Memory B cell (primary cell): Measurements from ENCODE around the gene CLBA1.
"Not testable (repeated sequence)": the region's sequence is repeated elsewhere in the genome, so short reads cannot be mapped to it uniquely, and the experiment has no call there.

ENCODE experiments used
- ATAC-seq: fragments of 150-1000 bp; cut with Tn5 transposase; 2 replicates; pipeline ENCODE4 v1.10.0; 2021; ENCODE audit warnings: low read depth, mild to moderate bottlenecking, moderate library complexity
- DNase-seq, 2 donors: peaks; one replicate each; pipeline ENCODE4 v3.0.0; 2022; ENCODE audit warnings: low spot score in 2 of 2
- H3K27ac Mint-ChIP-seq: one replicate; pipeline ENCODE4 v1.8.0; 2022; ENCODE audit warnings: mild to moderate bottlenecking, moderate library complexity, mixed read lengths
- H3K27me3 Mint-ChIP-seq: one replicate; pipeline ENCODE4 v1.8.0; 2022; ENCODE audit warnings: mixed read lengths
- H3K36me3 Mint-ChIP-seq: one replicate; pipeline ENCODE4 v1.8.0; 2022; ENCODE audit warnings: mild to moderate bottlenecking, mixed read lengths
- H3K4me1 Mint-ChIP-seq: one replicate; pipeline ENCODE4 v1.8.0; 2022; ENCODE audit warnings: mixed read lengths
- H3K4me3 Mint-ChIP-seq: one replicate; pipeline ENCODE4 v1.8.0; 2022; ENCODE audit warnings: mild to moderate bottlenecking, moderate library complexity, mixed read lengths
- H3K9me3 Mint-ChIP-seq: one replicate; pipeline ENCODE4 v1.8.0; 2022; ENCODE audit warnings: mixed read lengths

Gene CLBA1

DNA sequence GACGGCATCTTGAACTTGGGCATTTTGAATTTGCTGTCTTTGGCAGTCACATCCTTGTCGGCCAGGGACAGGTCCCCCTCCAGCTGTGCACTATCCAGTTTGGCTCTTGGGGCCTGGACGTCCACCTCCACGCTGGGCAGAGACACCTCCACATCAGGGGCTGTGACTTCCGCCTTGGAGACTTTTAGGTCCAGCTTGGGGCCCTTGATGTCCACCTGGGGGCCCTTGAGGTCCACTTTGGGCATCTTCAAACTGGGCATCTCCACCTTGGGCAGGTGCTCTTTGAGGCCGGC lies 41.6 kb upstream of the CLBA1 start:
- not testable (repeated sequence) for H3K9me3 Mint-ChIP-seq, H3K27ac Mint-ChIP-seq, H3K4me3 Mint-ChIP-seq, H3K27me3 Mint-ChIP-seq, H3K36me3 Mint-ChIP-seq, ATAC-seq, H3K4me1 Mint-ChIP-seq, DNase-seq

DNA sequence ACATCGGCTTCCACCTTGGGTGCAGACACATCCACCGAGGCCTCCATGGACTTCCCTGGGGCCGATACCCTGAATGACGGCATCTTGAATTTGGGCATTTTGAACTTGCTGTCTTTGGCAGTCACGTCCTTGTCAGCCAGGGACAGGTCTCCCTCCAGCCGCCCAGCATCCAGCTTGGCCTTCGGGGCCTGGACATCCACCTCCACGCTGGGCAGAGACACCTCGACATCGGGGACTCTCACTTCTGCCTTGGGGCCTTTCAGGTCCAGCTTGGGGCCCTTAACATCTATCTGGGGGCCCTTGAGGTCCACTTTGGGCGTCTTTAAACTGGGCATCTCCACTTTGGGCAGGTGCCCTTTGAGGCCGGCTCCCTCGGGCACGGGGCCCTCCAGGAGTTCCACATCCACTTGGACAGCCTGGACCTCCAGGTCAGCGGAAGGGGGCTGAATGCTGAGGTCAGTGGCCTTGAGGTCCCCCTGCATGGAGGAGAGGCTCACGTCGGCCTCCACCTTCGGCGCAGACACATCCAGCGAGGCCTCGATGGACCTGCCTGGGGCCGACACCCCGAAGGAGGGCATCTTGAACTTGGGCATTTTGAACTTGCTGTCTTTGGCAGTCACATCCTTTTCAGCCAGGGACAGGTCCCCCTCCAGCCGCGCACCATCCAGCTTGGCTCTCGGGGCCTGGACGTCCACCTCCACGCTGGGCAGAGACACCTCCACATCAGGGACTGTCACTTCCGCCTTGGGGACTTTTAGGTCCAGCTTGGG lies 41.0 kb upstream of the CLBA1 start:
- not testable (repeated sequence) for H3K27me3 Mint-ChIP-seq, H3K9me3 Mint-ChIP-seq, DNase-seq, H3K4me3 Mint-ChIP-seq, H3K27ac Mint-ChIP-seq, H3K4me1 Mint-ChIP-seq, ATAC-seq, H3K36me3 Mint-ChIP-seq

DNA sequence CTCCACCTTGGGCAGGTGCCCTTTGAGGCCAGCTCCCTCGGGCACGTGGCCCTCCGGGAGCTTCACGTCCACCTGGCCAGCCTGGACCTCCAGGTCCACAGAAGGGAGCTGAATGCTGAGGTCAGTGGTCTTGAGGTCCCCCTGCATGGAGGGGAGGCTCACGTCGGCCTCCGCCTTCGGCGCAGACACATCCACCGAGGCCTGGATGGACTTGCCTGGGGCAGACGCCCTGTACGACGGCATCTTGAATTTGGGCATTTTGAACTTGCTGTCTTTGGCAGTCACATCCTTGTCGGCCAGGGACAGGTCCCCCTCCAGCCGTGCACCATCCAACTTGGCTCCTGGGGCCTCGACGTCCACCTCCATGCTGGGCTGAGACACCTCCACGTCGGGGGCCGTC lies 40.3 kb upstream of the CLBA1 start:
- not testable (repeated sequence) for H3K27me3 Mint-ChIP-seq, H3K36me3 Mint-ChIP-seq, ATAC-seq, H3K9me3 Mint-ChIP-seq, H3K4me3 Mint-ChIP-seq, H3K4me1 Mint-ChIP-seq, H3K27ac Mint-ChIP-seq, DNase-seq

DNA sequence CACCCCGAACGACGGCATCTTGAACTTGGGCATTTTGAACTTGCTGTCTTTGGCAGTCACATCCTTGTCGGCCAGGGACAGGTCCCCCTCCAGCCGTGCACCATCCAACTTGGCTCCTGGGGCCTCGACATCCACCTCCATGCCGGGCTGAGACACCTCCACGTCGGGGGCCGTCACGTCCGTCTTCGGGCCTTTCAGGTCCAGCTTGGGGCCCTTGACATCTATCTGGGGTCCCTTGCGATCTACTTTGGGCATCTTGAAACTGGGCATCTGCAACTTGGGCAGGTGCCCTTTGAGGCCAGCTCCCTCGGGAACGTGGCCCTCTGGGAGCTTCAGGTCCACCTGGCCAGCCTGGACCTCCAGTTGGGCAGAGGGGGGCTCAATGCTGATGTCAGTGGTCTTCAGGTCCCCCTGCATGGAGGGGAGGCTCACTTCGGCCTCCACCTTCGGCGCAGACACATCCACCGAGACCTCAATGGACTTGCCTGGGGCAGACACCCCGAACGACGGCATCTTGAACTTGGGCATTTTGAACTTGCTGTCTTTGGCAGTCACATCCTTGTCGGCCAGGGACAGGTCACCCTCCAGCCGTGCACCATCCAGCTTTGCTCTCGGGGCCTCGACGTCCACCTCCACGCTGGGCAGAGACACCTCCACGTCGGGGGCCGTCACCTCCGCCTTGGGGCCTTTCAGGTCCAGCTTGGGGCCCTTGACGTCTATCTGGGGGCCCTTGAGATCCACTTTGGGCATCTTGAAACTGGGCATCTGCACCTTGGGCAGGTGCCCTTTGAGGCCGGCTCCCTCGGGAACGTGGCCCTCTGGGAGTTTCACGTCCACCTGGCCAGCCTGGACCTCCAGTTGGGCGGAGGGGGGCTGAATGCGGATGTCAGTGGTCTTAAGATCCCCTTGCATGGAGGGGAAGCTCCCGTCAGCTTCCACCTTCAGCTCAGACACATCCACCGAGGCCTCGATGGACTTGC lies 39.3 kb upstream of the CLBA1 start:
- not testable (repeated sequence) for H3K36me3 Mint-ChIP-seq, H3K27me3 Mint-ChIP-seq, H3K4me1 Mint-ChIP-seq, H3K27ac Mint-ChIP-seq, ATAC-seq, DNase-seq, H3K4me3 Mint-ChIP-seq, H3K9me3 Mint-ChIP-seq

DNA sequence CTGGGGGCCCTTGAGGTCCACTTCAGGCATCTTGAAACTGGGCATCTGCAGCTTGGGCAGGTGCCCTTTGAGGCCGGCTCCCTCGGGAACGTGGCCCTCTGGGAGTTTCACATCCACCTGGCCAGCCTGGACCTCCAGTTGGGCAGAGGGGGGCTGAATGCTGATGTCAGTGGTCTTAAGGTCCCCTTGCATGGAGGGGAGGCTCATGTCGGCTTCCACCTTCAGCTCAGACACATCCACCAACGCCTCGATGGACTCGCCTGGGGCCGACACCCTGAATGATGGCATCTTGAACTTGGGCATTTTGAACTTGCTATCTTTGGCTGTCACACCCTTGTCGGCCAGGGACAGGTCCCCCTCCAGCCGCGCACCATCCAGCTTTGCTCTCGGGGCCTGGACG lies 38.4 kb upstream of the CLBA1 start:
- H3K27ac Mint-ChIP-seq, H3K4me1 Mint-ChIP-seq, ATAC-seq, H3K9me3 Mint-ChIP-seq, H3K27me3 Mint-ChIP-seq, H3K36me3 Mint-ChIP-seq, H3K4me3 Mint-ChIP-seq, DNase-seq: not testable (repeated sequence)

DNA sequence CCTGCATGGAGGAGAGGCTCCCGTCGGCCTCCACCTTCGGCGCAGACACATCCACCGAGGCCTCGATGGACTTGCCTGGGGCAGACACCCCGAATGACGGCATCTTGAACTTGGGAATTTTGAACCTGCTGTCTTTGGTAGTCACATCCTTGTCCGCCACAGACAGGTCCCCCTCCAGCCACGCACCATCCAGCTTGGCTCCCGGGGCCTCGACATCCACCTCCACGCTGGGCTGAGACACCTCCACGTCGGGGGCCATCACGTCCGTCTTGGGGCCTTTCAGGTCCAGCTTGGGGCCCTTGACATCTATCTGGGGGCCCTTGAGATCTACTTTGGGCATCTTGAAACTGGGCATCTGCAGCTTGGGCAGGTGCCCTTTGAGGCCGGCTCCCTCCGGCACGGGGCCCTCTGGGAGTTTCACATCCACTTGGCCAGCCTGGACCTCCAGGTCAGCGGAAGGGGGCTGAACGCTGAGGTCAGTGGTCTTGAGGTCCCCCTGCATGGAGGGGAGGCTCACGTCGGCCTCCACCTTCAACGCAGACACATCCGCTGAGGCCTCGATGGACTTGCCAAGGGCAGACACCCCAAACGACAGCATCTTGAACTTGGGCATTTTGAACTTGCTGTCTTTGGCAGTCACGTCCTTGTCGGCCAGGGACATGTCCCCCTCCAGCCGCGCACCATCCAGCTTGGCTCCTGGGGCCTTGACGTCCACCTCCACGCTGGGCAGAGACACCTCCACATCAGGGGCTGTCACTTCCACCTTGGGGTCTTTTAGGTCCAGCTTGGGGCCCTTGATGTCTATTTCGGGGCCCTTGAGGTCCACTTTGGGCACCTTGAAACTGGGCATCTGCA lies 37.5 kb upstream of the CLBA1 start:
- H3K4me1 Mint-ChIP-seq, H3K4me3 Mint-ChIP-seq, H3K36me3 Mint-ChIP-seq, ATAC-seq, DNase-seq, H3K27me3 Mint-ChIP-seq, H3K27ac Mint-ChIP-seq, H3K9me3 Mint-ChIP-seq: not testable (repeated sequence)

DNA sequence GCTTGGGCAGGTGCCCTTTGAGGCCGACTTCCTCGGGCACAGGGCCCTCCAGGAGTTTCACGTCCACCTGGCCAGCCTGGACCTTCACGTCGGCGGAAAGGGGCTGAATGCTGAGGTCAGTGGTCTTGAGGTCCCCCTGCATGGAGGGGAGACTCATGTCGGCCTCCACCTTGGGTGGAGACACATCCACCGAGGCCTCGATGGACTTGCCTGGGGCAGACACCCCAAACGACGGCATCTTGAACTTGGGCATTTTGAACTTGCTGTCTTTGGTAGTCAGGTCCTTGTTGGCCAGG lies 36.9 kb upstream of the CLBA1 start:
- Mint-ChIP-seq H3K27ac (no peak overlapping the region), H3K36me3 (peaks cover 4% of the 10 kb centered on the region), H3K9me3 (no peaks in the 10 kb centered on the region), H3K4me3 (no peak overlapping the region), H3K27me3 (peaks cover 4% of the 10 kb centered on the region), H3K4me1 (peaks cover 4% of the 10 kb centered on the region)
- no peak for ATAC-seq
- DNase-seq: no peak

DNA sequence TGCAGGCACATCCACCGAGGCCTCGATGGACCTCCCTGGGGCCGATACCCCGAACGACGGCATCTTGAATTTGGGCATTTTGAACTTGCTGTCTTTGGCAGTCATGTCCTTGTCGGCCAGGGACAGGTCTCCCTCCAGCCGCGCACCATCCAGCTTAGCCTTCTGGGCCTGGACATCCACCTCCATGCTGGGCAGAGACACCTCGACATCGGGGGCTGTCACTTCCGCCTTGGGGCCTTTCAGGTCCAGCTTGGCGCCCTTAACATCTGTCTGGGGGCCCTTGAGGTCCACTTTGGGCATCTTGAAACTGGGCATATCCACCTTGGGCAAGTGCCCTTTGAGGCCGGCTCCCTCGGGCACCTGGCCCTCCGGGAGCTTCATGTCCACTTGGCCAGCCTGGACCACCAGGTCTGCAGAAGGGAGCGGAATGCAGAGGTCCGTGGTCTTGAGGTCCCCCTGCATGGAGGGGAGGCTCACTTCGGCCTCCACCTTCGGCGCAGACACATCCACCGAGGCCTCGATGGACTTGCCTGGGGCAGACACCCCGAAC lies 36.1 kb upstream of the CLBA1 start:
- H3K27ac Mint-ChIP-seq, H3K36me3 Mint-ChIP-seq, H3K27me3 Mint-ChIP-seq, H3K4me1 Mint-ChIP-seq, ATAC-seq, DNase-seq, H3K4me3 Mint-ChIP-seq, H3K9me3 Mint-ChIP-seq: not testable (repeated sequence)

DNA sequence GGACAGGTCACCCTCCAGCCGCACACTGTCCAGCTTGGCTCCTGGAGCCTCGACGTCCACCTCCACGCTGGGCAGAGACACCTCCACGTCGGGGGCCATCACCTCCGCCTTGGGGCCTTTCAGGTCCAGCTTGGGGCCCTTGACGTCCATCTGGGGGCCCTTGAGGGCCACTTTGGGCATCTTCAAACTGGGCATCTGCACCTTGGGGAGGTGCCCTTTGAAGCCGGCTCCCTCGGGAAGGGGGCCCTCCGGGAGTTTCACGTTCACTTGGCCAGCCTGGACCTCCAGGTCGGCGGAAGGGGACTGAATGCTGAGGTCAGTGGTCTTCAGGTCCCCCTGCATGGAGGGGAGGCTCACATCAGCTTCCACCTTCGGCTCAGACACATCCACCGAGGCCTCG lies 35.6 kb upstream of the CLBA1 start:
- H3K9me3 Mint-ChIP-seq: no peaks in the 10 kb centered on the region
- peaks cover 4% of the 10 kb centered on the region for H3K27me3 Mint-ChIP-seq
- ATAC-seq (no peak), DNase-seq (no peak)
- H3K27ac Mint-ChIP-seq: no peak overlapping the region
- no peak overlapping the region for H3K4me3 Mint-ChIP-seq
- H3K36me3 Mint-ChIP-seq: peaks cover 6% of the 10 kb centered on the region
- H3K4me1 Mint-ChIP-seq: peaks cover 5% of the 10 kb centered on the region

DNA sequence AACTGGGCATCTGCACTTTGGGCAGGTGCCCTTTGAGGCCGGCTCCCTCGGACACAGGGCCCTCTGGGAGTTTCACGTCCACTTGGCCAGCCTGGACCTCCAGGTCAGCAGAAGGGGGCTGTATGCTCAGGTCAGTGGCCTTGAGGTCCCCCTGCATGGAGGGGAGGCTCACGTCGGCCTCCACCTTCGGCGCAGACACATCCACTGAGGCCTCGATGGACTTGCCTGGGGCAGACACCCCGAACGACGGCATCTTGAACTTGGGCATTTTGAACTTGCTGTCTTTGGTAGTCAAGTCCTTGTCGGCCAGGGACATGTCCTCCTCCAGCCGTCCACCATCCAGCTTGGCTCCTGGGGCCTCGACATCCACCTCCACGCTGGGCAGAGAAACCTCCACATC lies 34.9 kb upstream of the CLBA1 start:
- H3K4me3 Mint-ChIP-seq, H3K4me1 Mint-ChIP-seq, H3K27me3 Mint-ChIP-seq, H3K9me3 Mint-ChIP-seq, H3K27ac Mint-ChIP-seq, H3K36me3 Mint-ChIP-seq, ATAC-seq, DNase-seq: not testable (repeated sequence)

DNA sequence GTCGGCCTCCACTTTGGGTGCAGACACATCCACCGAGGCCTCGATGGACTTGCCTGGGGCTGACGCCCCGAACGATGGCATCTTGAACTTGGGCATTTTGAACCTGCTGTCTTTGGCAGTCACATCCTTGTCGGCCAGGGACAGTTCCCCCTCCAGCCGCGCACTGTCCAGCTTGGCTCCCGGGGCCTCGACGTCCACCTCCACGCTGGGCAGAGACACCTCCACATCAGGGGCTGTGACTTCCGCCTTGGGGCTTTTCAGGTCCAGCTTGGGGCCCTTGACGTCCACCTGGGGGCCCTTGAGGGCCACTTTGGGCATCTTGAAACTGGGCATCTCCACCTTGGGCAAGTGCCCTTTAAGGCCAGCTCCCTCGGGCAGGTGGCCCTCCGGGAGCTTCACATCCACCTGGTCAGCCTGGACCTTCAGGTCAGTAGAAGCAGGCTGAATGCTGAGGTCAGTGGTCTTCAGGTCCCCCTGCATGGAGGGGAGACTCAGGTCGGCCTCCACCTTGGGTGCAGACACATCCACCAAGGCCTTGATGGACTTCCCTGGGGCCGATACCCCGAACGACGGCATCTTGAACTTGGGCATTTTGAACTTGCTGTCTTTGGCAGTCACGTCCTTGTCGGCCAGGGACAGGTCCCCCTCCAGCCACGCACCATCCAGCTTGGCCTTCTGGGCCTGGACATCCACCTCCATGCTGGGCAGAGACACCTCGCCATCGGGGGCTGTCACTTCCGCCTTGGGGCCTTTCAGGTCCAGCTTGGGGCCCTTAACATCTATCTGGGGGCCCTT lies 33.5 kb upstream of the CLBA1 start:
- not testable (repeated sequence) for ATAC-seq, H3K27me3 Mint-ChIP-seq, H3K27ac Mint-ChIP-seq, H3K36me3 Mint-ChIP-seq, H3K4me3 Mint-ChIP-seq, H3K4me1 Mint-ChIP-seq, H3K9me3 Mint-ChIP-seq, DNase-seq

DNA sequence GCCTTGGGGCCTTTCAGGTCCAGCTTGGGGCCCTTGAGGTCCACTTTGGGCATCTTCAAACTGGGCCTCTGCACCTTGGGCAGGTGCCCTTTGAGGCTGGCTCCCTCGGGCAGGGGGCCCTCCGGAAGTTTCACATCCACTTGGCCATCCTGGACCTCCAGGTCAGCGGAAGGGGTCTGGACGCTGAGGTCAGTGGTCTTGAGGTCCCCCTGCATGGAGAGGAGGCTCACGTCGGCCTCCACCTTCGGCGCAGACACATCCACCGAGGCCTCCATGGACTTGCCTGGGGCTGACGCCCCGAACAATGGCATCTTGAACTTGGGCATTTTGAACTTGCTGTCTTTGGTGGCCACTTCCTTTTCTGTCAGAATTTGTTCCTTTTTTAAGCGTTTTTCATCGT lies 32.5 kb upstream of the CLBA1 start:
- Mint-ChIP-seq H3K36me3 (peaks cover 9% of the 10 kb centered on the region), H3K4me1 (peaks cover 5% of the 10 kb centered on the region), H3K4me3 (no peak overlapping the region), H3K27ac (no peak overlapping the region), H3K27me3 (peaks cover 13% of the 10 kb centered on the region), H3K9me3 (no peaks in the 10 kb centered on the region)
- DNase-seq (no peak), ATAC-seq (no peak)

DNA sequence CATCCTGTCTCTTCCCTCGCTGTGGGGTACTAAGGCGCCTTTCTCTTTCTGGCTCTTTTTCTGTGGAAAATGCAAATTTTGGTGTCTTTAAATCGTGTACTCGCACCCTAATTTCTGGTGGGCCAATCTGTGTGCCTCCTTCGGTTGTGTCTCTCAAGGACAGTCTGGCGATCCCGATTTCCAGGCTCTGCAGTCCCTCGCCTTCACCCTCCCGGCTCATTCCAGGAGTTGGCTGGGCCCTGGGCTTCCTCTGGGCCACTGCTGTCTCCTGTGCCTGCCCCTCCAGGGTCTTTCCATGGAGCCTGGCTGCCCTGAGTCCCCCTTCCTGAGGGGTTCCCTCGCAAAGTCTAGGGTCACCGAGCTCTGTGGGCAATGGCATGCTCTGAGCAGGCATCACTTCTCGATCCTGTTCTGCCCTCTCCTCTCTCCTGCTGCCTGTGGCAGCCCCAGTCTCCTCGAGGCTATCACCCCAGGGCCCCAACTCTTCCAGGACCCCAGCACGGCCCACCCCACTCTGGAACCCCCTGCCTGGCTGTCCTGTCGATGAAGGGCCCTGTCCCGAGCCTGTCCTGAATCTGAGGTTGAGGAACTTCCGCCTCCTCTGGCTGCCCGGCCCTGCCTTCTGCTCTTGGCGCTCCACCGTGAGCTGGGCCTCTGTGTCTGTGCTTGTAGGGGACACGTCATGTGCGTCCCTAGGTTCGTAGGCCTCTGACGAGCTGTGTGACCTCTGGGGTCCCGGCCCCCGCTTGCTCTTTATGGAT lies 31.5 kb upstream of the CLBA1 start:
- Mint-ChIP-seq H3K4me1 (peaks cover 5% of the 10 kb centered on the region), H3K4me3 (no peak overlapping the region), H3K9me3 (no peaks in the 10 kb centered on the region), H3K27ac (no peak overlapping the region), H3K36me3 (peaks cover 11% of the 10 kb centered on the region), H3K27me3 (peaks cover 16% of the 10 kb centered on the region)
- ATAC-seq: no peak
- DNase-seq: no peak
